ENCODE results near the gene ZGRF1. TPM values are rescaled to one million over a fixed set of nuclear protein-coding genes. Genes with fewer than 3 reads are reported as not detected.

ZGRF1 gene
- total RNA-seq, 1 donor from 2014 or later = 7.1 TPM

- TF ChIP-seq, protein P1, sequence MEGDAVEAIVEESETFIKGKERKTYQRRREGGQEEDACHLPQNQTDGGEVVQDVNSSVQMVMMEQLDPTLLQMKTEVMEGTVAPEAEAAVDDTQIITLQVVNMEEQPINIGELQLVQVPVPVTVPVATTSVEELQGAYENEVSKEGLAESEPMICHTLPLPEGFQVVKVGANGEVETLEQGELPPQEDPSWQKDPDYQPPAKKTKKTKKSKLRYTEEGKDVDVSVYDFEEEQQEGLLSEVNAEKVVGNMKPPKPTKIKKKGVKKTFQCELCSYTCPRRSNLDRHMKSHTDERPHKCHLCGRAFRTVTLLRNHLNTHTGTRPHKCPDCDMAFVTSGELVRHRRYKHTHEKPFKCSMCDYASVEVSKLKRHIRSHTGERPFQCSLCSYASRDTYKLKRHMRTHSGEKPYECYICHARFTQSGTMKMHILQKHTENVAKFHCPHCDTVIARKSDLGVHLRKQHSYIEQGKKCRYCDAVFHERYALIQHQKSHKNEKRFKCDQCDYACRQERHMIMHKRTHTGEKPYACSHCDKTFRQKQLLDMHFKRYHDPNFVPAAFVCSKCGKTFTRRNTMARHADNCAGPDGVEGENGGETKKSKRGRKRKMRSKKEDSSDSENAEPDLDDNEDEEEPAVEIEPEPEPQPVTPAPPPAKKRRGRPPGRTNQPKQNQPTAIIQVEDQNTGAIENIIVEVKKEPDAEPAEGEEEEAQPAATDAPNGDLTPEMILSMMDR (conservative IDR thresholded peaks at IDR 0.05; ENCODE audit: low read depth, low read length) = no peak
- no peak overlapping the region for H3K4me3 ChIP-seq (ENCODE audit: low read depth, low read length)
- no peak for DNase-seq (ENCODE audit: low read depth)
Measured at GRCh38 chr4:112521123-112522023, 115.3 kb downstream of the ZGRF1 start.

GRCh38 chr4:112520598-112521122 lies 116.0 kb downstream of the ZGRF1 start:
- TF ChIP-seq, protein P1 (conservative IDR thresholded peaks at IDR 0.05; ENCODE audit: low read depth, low read length) = no peak
- DNase-seq (ENCODE audit: low read depth) = no peak
- H3K4me3 ChIP-seq (ENCODE audit: low read depth, low read length) = no peak overlapping the region

- TF ChIP-seq, protein P1 (conservative IDR thresholded peaks at IDR 0.05; ENCODE audit: low read depth, low read length) = no peak
- DNase-seq (ENCODE audit: low read depth) = no peak
- no peak overlapping the region for H3K4me3 ChIP-seq (ENCODE audit: low read depth, low read length)
Measured at GRCh38 chr4:112519689-112520597, 116.8 kb downstream of the ZGRF1 start.

GRCh38 chr4:112518675-112519074 lies 118.0 kb downstream of the ZGRF1 start:
- TF ChIP-seq, protein P1 (conservative IDR thresholded peaks at IDR 0.05; ENCODE audit: low read depth, low read length) = no peak
- H3K4me3 ChIP-seq (ENCODE audit: low read depth, low read length) = no peak overlapping the region
- DNase-seq (ENCODE audit: low read depth) = no peak

- TF ChIP-seq, protein P1 (conservative IDR thresholded peaks at IDR 0.05; ENCODE audit: low read depth, low read length) = no peak
- DNase-seq (ENCODE audit: low read depth) = no peak
- H3K4me3 ChIP-seq (ENCODE audit: low read depth, low read length) = no peak overlapping the region
Measured at GRCh38 chr4:112517911-112518310, 118.8 kb downstream of the ZGRF1 start.

DNA sequence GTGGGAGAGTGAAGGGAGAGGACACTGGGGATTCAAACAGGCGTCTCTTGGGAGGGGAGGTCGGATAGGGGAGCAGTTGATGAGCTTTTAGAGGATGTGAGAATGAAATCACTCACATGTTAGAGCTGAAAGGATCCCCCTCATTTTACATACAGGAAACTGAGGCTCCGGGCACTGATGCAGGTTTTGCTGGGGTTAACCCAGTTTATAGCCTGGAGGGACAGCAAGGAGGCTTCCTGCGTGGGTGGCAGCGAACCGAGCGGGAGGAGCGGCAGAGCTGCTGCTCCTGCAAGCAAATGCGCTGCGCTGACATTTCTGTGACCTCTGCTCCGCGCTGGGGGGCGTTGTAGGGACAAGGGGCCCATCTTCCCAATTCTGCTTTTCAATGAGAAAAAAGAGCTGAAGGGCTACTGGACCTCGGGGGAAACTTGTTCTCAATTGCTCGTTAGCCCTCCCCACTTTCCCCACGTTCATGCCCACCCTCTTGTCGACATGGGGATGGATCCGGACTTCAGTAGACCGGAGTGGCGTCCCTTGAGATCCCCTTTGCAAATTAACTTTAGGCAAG lies 119.6 kb downstream of the ZGRF1 start:
- no peak for DNase-seq (ENCODE audit: low read depth)
- TF ChIP-seq, protein P1 (conservative IDR thresholded peaks at IDR 0.05; ENCODE audit: low read depth, low read length) = no peak
- no peak overlapping the region for H3K4me3 ChIP-seq (ENCODE audit: low read depth, low read length)

Data from epithelial cell of proximal tubule (primary cell).